ENCODE measurements around the gene COX6B2.

DNA sequence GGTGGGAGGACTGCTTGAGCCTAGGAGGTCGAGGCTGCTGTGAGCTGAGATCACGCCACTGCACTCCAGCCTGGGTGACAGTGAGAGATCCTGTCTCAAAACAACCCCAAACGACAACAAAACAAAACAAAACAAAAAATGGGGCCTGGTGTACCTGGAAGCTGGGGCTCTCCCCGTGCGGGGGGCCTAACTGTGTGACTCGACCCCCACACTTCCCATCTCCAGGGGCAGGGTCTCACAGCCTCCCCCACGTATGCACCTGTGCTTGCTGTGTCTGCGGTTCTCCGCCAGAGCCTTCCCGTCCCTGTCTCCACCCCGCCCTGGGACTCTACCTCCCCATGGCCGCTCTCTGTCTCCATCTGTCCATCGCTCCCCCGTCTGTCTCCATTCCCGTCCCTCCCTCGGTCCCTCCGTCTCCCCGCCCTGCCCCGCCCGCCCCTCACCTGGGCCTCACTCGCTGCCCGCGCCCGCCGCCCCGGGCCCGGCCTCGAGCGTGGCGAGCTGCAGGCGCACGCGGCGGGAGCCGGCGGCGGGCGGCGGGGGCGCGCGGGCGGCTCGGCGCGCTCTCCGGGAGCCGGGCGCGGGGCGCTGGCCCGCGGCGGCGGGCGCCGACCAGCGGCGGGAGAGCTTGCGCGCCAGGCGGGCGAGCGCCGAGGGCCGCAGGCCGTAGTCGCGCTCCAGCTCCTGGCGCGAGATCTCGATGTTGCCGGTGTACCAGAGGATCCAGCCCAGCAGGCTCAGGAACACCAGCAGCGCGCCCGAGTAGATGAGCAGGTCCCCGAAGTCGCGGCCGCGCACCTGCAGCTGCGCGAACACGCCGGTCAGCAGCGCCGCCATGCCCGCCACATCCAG, 29.0 kb upstream of the COX6B2 start:
- TF ChIP-seq, protein P1, sequence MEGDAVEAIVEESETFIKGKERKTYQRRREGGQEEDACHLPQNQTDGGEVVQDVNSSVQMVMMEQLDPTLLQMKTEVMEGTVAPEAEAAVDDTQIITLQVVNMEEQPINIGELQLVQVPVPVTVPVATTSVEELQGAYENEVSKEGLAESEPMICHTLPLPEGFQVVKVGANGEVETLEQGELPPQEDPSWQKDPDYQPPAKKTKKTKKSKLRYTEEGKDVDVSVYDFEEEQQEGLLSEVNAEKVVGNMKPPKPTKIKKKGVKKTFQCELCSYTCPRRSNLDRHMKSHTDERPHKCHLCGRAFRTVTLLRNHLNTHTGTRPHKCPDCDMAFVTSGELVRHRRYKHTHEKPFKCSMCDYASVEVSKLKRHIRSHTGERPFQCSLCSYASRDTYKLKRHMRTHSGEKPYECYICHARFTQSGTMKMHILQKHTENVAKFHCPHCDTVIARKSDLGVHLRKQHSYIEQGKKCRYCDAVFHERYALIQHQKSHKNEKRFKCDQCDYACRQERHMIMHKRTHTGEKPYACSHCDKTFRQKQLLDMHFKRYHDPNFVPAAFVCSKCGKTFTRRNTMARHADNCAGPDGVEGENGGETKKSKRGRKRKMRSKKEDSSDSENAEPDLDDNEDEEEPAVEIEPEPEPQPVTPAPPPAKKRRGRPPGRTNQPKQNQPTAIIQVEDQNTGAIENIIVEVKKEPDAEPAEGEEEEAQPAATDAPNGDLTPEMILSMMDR (IDR thresholded peaks at IDR 0.05), result peak in 1 of 5 experiments; percentile 25
- TF ChIP-seq POLR2A (IDR thresholded peaks at IDR 0.05) (no peak), EP300 (IDR thresholded peaks at IDR 0.05; ENCODE audit: low read depth) (no peak), POLR2AphosphoS5 (IDR thresholded peaks at IDR 0.05) (peak in 1 of 3 donors; percentile 5)
